Kidney (tissue), 14 donors: ENCODE results near the gene SF3B4. TPM values are rescaled to one million over a fixed set of nuclear protein-coding genes. Genes with fewer than 3 reads are reported as not detected.
"Not testable (repeated sequence)": the region's sequence is repeated elsewhere in the genome, so short reads cannot be mapped to it uniquely, and the experiment has no call there.

Experiments
- DNase-seq, 5 donors: peaks; one replicate each; pipeline ENCODE4 v3.0.0-alpha.2; 2013 to 2020
- FAIRE-seq: peaks from 2 replicates; lab custom pipeline; 2012; peaks lifted over from hg19 to GRCh38; lab: Jason Lieb, UNC
- H3K27ac ChIP-seq, 2 donors: one replicate each; pipeline ENCODE4 v1.7.0; 2013; ENCODE audit warnings: low read depth in 2 of 2, low read length in 2 of 2, inconsistent platforms in 1 of 2
- H3K27me3 ChIP-seq: one replicate; pipeline ENCODE4 v1.7.1; 2013; ENCODE audit warnings: low read length, inconsistent platforms; ENCODE audit not compliant: control insufficient read depth, insufficient read depth
- H3K36me3 ChIP-seq, 3 donors: one replicate each; pipeline versions ENCODE4 v1.7.0 to v1.7.1; 2013; ENCODE audit warnings: low read length in 3 of 3, control low read depth in 1 of 3, inconsistent platforms in 1 of 3; ENCODE audit not compliant: insufficient read depth in 3 of 3, control insufficient read depth in 2 of 3
- H3K4me1 ChIP-seq, 3 donors: one replicate each; pipeline versions ENCODE4 v1.7.0 to v1.7.1; 2013; ENCODE audit warnings: low read length in 3 of 3, inconsistent platforms in 1 of 3, low read depth in 1 of 3; ENCODE audit not compliant: control insufficient read depth in 2 of 3, insufficient read depth in 2 of 3
- H3K4me3 ChIP-seq, 3 donors: one replicate each; pipeline versions ENCODE4 v1.7.0 to v1.8.1; 2013; ENCODE audit warnings: low read length in 3 of 3, control low read depth in 1 of 3, inconsistent platforms in 1 of 3
- H3K9ac ChIP-seq, 3 donors: one replicate each; pipeline versions ENCODE4 v1.7.0 to v1.7.1; 2013; ENCODE audit warnings: low read length in 3 of 3, control low read depth in 1 of 3, inconsistent platforms in 1 of 3
- H3K9me3 ChIP-seq, 3 donors: one replicate each; pipeline versions ENCODE4 v1.7.0 to v1.7.1; 2013; ENCODE audit warnings: low read length in 3 of 3, control low read depth in 1 of 3, inconsistent platforms in 1 of 3; ENCODE audit not compliant: control insufficient read depth in 2 of 3, insufficient read depth in 1 of 3
- CTCF ChIP-seq: IDR thresholded peaks from 3 replicates; pipeline ENCODE4 v1.5.1; 2012; ENCODE audit warnings: mild to moderate bottlenecking, moderate library complexity, borderline replicate concordance; ENCODE audit not compliant: insufficient read depth; ENCODE audit errors: extremely low read depth
- intact Hi-C: fragments of 100-400 bp; cut with DNase I; formaldehyde crosslinking; loops from one replicate; pipeline ENCODE4 v1.11.1; 2022
- polyA plus RNA-seq: library from polyadenylated mRNA; stranded (reverse); fragments of 350-450 nt; fragmentation: Illumina TruSeq; extraction: RNeasy Lipid Tissue Mini Kit (QIAGEN cat#74804); gene quantifications from one replicate; pipeline ENCODE4 v1.2.3, GENCODE V29; 2014; ENCODE audit warnings: low read depth, low replicate concordance; ENCODE audit not compliant: insufficient read depth
- total RNA-seq: library from RNA; stranded (reverse); fragmentation: NEBNext Ultra II Directional; extraction: Animal tissue kit (Norgen Biotek cat#: 25700); gene quantifications from one replicate; pipeline ENCODE4 v1.2.1, GENCODE V29; 2021
- donor health status: control.
- donor health status: control.
- donor health status: control.
- donor health status: control.
- donor health status: control.
- donor health status: DM: yes; HTN: yes; CAD: no.
- donor health status: Normal renal cell carcinoma (clear cell type).

Gene SF3B4
- total and polyA plus RNA-seq, 2 donors from 2014 or later = 40.6 to 55.0 TPM

- no peaks in the 10 kb centered on the region for H3K9me3 ChIP-seq
- no peaks in the 10 kb centered on the region for H3K27me3 ChIP-seq
- DNase-seq (no peak), FAIRE-seq (no peak)
- H3K4me1 ChIP-seq = peaks cover 0 to 19% (median 11%) of the 10 kb centered on the region in 3 donors
- no peak for TF ChIP-seq CTCF
- intact Hi-C loops = no loop called here
- H3K9ac ChIP-seq = no peak overlapping the region
- H3K36me3 ChIP-seq = peaks cover under 1 to 7% (median 6%) of the 10 kb centered on the region in 3 donors
- peak overlapping the region in 1 of 2 donors; percentile 7 for H3K27ac ChIP-seq
- H3K4me3 ChIP-seq = no peak overlapping the region
Measured at GRCh38 chr1:149940427-149940826, 12.8 kb upstream of the SF3B4 start.

DNA sequence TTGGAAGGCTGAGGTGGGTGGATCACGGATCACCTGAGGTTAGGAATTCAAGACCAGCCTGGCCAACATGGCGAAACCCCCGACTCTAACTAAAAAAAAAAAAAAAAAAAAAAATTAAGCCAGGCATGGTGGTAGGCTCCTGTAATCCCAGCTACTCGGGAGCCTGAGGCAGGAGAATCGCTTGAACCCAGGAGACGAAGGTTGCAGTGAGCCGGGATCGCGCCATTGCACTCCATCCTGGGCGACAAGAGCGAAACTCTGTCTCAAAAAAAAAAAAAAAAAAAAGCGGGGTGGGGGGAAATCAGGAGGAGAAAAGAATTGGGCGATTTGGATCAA is 11.0 kb upstream of the SF3B4 start:
- H3K27ac ChIP-seq = peak overlapping the region; percentile 10 to 68
- peaks cover 0 to 19% (median 11%) of the 10 kb centered on the region in 3 donors for H3K4me1 ChIP-seq
- DNase-seq, FAIRE-seq, intact Hi-C loops, H3K9me3 ChIP-seq, H3K36me3 ChIP-seq, H3K9ac ChIP-seq, H3K27me3 ChIP-seq: not testable (repeated sequence)
- H3K4me3 ChIP-seq = peak overlapping the region in 1 of 3 donors; percentile 11

GRCh38 chr1:149937759-149938158 is 10.2 kb upstream of the SF3B4 start:
- intact Hi-C loops = no loop called here
- peak overlapping the region in 1 of 3 donors; percentile 34 for H3K9ac ChIP-seq

More at GRCh38 chr1:149937759-149938158, 10.2 kb upstream of the SF3B4 start:
- Histone ChIP-seq H3K27ac (no peak overlapping the region), H3K9me3 (no peaks in the 10 kb centered on the region), H3K4me1 (peaks cover 0 to 19% (median 11%) of the 10 kb centered on the region in 3 donors), H3K4me3 (no peak overlapping the region), H3K36me3 (peaks cover 0 to 9% (median 0%) of the 10 kb centered on the region in 3 donors), H3K27me3 (no peaks in the 10 kb centered on the region)
- no peak for TF ChIP-seq CTCF
- DNase-seq = no peak
- no peak for FAIRE-seq
